LNCaP clone FGC (cell line): ENCODE results near the gene PPP2R5E.

Source experiments
- DNase-seq: peaks from one replicate; pipeline ENCODE4 v3.0.0-alpha.2; 2011; ENCODE audit warnings: low read depth
- H3K4me3 ChIP-seq: 2 replicates; pipeline ENCODE4 v1.5.1; 2011; ENCODE audit warnings: mild to moderate bottlenecking, low read depth, low read length, control low read depth
- TF ChIP-seq, protein P1 (sequence below): IDR thresholded peaks from 2 replicates; pipeline ENCODE4 v1.5.1; 2012; ENCODE audit warnings: mild to moderate bottlenecking; ENCODE audit not compliant: control insufficient read depth, insufficient read depth; ENCODE audit errors: extremely low read depth

PPP2R5E gene

GRCh38 chr14:63452796-63453195 lies 90.4 kb downstream of the PPP2R5E start:
- DNase-seq = no peak
- TF ChIP-seq, protein P1, sequence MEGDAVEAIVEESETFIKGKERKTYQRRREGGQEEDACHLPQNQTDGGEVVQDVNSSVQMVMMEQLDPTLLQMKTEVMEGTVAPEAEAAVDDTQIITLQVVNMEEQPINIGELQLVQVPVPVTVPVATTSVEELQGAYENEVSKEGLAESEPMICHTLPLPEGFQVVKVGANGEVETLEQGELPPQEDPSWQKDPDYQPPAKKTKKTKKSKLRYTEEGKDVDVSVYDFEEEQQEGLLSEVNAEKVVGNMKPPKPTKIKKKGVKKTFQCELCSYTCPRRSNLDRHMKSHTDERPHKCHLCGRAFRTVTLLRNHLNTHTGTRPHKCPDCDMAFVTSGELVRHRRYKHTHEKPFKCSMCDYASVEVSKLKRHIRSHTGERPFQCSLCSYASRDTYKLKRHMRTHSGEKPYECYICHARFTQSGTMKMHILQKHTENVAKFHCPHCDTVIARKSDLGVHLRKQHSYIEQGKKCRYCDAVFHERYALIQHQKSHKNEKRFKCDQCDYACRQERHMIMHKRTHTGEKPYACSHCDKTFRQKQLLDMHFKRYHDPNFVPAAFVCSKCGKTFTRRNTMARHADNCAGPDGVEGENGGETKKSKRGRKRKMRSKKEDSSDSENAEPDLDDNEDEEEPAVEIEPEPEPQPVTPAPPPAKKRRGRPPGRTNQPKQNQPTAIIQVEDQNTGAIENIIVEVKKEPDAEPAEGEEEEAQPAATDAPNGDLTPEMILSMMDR = no peak
- no peak overlapping the region for H3K4me3 ChIP-seq

DNA sequence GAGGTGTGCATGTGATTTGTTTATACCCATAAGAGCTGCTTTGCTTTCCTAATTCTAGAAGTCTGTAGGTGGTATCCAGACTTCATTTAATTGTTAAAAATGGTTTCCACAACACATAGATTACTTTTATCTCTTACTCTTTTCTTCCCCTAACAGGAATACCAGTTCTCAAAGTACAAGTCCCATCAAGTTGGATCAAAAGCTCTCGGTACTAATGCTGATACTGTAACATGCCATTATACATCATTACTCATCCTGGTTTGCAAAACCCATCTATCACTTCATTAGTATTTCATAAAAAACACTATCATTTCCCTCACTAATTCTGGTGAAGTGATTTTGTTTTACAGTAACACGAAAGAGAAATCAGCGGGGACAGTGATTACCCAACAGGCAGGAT lies 94.3 kb downstream of the PPP2R5E start:
- TF ChIP-seq, protein P1 = no peak
- DNase-seq = no peak

DNA sequence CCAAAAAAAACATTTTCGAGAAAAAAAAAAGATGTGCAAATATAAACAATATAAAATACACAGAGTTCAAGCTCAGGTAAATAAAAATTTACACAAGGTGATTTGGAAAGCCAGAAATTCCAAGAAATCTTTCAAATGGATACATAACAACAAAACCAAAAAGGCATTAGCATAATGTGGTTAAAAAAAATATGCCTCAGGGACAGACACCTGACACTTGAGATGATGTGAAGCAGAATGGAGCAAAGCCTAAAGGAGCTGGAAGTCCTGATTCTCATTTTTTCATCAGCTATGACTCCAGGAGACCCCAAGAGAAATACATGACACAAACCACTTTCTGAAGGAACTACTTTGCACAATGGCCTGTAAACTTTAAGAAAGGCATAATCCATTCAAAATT lies 98.6 kb downstream of the PPP2R5E start:
- H3K4me3 ChIP-seq = no peak overlapping the region
- no peak for DNase-seq
- TF ChIP-seq, protein P1 = no peak

More for the DNA sequence above, 94.3 kb downstream of the PPP2R5E start:
- H3K4me3 ChIP-seq = no peak overlapping the region

GRCh38 chr14:63443988-63444387 lies 99.2 kb downstream of the PPP2R5E start:
- DNase-seq = no peak
- TF ChIP-seq, protein P1 = no peak
- no peak overlapping the region for H3K4me3 ChIP-seq

- TF ChIP-seq, protein P1 = no peak
- H3K4me3 ChIP-seq = no peak overlapping the region
- no peak for DNase-seq
These were observed 99.8 kb downstream of the PPP2R5E start for GRCh38 chr14:63443361-63443760.

DNA sequence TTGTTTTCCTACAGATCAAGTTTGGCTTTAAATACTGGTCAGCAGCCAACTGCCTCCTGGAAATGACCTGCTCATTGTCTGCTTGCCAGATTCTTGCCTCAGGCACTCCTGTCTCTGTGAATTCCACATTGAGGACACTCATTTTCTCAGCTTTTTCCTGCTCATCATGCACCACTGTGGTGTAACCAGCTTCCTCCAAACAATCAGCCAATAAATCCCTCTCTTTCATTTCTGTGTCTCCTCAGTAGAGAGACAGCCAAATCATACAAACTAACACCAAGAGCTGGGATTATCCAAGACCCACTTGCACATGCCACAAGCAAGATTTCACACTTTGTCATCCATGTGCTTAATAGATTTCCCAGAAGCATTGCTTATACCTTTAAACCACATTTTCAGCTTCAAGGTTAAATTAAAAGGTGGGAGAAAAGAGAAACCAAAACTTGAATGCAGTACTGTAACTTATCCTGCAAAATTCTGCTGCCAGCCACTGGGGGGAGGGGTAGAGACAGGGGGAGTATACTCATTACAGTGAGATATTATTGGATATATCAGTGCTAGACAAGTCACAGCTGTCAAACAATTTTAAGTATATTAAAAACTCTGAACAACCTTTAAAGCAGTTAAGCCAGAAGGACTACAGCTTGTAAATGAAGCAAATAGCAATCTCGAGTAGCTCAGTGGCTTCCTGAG lies 105.0 kb downstream of the PPP2R5E start:
- TF ChIP-seq, protein P1 = peak; percentile 35
- DNase-seq = peak; percentile 97
- H3K4me3 ChIP-seq = peak overlapping the region; percentile 22
